ENCODE measurements around the gene ZNF70.

Gene ZNF70

DNA sequence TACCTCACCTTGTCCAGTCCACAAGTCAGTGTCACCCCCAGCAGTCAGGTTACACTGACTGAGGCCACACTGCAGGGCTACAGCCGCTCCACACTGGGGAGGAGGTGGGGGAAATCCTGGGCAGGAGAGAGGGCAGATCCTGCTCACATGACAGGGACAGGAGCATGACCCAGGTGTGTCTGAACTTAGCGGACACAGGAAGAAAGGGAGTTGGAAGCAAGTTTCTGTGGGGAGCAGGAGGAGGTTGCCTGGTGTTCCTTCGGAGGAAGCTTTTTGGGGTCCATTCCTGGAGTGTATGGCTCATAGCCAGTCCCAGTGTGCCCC lies 27.6 kb upstream of the ZNF70 start:
- DNase-seq, result no peak

DNA sequence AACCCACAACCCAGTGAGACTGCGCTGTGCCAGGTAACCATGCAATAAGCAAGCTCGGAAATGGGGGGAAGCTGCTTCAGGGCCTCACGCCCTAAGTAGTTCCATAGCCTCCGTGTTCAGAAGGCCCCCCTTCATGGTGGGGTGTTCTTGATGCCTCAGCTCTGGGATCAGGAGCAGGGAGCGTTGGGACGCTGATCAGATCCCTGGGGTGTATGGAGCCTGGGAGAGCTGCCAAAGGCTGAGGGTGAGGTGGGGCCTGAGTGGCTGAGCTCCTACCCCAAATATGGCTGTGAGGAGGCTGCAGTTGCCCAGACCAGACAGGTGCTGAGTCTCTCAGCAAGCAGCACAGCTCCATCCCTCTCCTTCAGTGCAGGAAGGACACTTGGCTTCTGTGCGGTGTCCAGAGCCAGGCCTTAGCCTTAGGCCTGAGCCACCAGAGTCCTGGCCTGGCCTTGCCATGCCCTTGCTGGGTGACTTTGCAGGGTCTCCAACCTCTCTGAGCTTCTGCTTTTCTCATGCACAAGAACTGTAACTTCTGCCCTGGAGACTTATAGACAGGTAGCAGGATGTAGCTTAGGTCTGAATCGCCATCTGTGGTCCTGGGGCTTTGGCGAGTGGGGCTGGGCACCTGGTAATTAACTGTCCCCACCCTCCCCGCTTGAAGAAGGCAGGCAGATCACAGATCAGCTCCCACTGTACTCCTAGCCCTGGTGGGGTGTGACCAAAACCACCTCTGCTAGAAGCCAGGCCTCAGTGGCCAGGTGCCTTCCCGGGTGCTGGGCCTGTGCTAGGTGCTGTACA lies 27.1 kb upstream of the ZNF70 start:
- DNase-seq, result no peak

DNA sequence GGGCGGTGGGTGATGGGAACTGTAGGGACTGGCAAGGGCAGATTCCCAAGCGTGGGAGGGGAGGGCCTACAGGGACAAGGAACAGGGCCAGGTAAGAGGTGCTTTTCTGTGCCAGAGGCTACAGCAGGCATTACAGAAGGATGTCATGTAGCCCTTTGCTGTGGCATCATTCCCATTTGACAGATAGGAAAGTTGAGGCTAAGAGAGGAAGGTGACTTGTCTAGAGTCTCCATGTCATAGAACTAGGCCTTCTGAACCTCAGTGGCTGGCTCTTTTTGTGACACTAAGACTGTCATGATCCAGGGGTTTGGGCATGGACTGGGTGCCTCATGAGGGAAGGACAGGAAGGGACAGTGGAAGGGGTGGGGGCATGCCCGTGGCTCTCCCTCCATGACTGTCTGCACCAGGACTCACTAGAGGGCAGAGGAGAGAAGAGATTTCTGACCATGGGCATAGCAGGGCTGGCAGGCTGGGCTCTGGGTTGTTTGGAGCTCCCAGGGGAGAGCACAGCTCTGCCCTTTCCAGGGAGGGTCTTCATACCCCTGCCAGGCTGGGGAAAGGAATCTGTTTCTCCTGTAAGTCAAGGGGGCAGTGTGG lies 25.0 kb upstream of the ZNF70 start:
- DNase-seq, result no peak

DNA sequence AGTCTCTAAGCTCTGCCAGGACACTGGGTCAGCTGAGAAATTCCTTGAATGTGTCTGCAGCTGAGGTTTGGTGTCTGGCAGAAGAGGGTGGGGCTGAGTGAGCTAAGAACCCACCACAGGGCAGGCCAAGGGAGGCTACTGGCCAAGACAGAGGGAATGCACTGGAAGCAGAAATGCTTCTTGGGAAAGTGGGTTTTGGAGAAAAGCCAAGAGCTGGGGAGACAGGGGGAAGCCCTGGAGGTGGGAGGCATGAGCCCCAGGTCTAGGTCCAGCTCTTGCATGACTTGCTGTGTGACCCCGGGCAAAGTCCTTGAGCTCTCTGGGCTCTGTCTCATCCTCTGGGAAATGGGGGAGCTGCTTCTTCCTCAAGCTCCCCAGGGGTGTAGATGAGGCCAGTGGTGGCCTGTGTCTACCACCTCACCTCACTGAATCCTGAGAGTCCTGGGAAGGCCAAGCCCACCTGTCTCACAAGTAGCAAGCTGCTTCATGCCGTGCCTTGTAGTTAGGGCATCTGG lies 24.1 kb upstream of the ZNF70 start:
- DNase-seq, result no peak

DNA sequence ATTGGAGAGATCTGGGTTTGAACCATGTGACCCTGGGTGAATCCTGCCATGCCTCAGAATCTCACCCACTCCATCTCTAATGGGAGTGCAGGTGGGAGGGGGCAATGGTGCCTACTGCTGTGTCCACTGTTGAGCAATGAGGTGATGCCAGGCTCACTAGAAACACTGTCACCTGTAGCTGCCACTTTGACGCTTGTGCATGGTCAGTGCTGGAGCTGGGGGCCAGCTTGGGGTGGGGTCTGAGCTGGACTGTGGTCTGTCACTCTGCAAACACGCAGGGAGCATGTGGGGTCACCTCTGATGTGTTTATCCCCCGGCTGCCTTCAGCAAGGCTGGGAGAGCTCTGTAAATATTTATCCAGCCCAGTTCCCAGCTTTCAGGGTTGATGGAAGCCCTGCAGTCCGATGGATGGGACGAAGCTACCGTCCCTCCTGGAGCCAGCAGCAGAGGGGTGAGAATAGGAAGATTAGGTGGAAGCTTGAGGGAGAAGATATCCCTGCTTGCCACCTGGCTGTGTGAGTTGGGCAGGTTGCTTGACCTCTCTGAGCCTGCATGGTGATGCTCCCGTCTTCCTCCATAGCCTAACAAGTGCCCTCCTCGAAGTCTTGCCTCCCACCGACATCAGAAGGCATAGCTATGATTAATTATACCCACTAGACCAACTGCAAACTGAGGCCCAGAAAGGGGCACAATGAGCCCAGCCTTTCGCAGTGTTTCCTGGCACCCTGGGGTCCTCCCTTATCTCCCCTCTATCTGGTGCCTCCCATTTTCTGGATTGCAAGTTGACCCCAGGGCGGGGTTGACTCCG lies 23.4 kb upstream of the ZNF70 start:
- no peak for DNase-seq

DNA sequence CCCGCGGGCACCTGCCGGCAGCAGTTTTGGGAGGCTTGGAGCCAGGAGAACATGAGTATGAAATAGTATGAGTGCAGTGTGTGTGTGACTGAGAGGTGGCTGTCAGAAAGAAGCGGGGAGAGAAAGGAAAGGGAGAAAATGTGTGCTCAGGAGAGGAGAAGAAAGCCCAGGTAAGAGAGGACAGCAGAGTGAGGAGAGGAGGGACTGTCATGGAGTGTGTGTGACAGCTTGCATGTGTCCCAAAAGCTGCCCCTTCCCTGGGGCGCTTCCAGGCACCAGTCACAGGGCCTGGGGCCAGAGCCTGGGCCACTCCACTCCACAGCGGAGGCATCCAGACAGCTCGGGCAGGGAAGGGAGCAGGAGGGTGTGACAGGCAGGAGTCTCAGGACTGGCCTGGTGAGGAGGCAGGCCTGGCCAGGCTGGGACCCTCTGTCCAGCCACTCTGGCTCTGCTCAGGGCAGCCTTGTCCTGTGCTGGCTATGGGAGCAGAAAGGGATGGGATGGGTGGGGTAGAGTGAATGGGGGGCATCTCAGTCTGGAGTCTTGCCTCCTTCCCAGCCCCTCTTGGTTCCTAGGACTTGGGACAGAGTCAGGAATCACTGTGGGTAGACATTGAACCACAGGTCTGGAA lies 22.7 kb upstream of the ZNF70 start:
- DNase-seq, result no peak

DNA sequence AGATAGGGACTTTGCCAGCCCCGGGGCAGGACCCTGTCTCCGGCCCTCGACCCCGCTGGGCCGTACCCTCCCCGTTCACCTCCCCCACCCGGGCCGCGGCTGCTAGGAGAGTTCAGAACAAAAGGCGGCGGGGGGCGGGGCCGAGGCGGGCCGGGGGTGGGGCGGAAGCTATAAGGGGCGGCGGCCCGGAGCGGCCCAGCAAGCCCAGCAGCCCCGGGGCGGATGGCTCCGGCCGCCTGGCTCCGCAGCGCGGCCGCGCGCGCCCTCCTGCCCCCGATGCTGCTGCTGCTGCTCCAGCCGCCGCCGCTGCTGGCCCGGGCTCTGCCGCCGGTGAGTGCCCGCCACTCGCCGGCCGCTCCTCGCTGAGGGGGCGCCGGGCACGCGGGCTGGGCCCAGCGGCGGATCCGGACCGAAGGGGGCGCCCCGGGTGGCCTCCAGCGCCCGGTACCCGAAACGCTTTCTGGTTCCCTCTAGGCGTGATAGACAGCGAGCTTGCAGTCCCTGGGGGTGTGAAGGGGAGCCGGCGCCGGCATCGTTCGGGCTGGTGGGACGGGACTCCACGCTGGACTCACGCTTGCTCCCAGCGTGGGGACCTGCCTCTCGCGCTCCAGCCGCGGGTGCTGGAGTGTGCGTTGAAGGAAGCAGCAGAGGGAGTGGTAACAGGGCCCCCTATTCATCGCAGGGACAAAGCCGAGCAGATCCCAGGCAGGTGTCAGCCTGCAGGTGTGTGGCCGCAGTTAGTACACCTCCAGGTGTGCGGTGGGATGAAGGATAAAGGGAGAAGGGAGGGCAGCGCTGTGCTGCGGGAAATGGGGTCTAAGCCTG lies 21.9 kb upstream of the ZNF70 start, which contains the start of gene MMP11:
Gene MMP11, plus strand, starts transcription at position 201 of the 825 bp plus-strand sequence. Its CDS starts 22 bp downstream, at position 223.
- peak; percentile 83 for DNase-seq

DNA sequence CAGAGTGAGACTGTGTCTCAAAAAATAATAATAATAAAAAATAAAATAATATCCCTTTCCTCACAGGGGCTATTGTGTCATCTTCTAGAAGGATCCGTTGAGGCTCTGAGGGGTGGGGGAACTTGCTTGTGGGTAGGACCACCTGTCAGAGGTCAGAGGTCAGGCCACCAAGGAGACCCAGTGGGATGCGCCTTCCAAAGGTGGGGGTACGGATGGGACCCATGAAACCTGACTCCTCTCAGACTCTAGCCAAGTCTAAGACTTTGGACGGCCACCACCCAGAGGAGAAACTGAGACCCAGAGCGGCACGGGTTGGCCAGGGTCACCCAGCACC lies 21.4 kb upstream of the ZNF70 start:
- DNase-seq, result no peak

DNA sequence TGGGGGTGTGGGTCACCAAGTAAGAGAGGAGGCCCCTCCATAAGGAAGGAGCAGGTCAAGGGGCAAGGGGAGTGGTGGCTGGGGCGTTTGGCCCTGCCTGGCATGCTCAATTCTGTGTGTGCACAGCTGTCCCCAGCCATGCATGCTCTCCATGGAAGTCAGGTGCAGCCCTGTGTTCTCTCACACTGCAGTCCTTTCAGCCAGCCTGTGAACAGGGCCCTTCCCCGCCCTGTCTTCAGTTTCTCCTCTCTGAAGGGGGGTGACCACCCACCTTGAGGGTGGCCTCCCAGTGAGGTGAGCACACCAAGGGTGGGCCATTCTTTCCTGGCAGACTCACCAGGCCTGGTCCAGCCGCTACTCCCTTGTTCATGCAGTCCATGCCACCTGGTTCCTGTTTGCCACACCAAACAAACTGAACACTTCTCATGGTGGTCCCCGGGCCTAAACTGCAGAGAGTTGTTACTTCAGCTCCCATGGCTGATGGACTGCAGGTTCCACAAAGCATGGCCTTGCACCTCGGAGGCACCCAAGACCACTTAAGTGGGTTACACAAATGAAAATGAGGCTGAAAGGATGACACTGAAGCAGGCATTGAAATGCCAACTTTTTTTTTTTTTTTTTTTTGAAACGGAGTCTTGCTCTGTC lies 18.5 kb upstream of the ZNF70 start:
- DNase-seq, result no peak

DNA sequence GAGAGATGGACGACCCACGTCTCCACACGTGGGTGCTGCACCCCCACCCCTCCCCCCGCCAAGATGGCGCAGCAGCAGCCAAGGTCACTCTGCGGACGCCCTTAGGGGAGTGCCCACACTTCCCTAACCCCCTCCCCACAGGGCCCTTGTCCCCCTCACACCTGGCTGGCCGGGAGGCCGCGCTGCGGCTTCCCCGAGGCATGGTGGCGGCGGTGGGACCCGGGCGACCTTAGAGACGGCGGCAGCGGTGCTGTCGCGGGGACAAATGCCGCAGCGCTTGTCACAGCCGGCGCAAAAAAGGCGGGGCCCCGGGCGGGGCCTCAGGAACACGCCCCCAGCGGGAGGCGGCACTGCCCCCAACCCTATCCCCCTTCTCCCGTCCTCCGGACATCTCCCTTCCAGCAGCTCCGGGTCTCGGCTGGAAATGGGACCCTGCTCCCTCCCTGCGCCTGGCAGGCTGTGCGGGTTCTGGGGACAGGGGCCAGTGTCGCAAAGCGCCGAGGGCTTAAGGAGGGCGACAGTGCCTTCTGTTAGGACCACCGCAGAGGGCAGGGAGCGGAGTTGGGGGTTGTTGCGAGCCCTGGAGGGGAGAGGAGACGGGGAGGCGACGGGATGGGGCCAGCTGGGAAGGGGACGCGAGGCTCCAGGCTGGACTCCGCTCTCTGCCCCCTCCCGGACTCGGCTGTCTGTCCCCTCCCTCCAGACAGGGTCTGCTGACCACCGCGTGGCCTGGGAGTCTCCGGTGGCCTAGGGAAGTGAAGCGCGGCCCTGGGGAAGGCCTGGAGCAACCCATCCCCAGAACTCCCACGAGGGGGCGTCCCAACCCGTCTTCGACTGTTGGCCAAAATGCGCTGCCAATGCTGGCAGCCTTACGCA lies 17.0 kb upstream of the ZNF70 start, which contains the start of gene CHCHD10:
Gene CHCHD10, minus strand, starts transcription at position 300 of the 876 bp plus-strand sequence. Its CDS starts 98 bp downstream, at position 202.
- peak; percentile 94 for DNase-seq

DNA sequence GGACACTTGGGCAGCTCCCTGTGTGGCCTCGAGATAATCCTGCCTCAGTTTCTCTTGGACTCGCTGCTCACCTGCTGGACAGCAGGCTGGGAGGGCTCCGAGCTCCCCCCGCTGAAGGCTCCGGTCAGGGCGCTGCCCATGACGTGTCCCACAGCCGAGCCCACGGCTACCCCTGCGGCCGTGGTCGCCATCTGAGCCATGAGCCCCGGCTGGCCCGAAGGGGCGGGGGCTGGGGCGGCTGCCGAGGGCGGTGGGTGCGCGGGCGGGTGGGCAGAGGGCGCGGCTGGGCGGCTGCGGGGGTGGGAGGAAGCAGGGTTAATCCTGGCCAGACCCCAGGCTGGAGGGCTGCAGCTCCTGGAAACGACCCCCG lies 16.4 kb upstream of the ZNF70 start:
- no peak for DNase-seq

DNA sequence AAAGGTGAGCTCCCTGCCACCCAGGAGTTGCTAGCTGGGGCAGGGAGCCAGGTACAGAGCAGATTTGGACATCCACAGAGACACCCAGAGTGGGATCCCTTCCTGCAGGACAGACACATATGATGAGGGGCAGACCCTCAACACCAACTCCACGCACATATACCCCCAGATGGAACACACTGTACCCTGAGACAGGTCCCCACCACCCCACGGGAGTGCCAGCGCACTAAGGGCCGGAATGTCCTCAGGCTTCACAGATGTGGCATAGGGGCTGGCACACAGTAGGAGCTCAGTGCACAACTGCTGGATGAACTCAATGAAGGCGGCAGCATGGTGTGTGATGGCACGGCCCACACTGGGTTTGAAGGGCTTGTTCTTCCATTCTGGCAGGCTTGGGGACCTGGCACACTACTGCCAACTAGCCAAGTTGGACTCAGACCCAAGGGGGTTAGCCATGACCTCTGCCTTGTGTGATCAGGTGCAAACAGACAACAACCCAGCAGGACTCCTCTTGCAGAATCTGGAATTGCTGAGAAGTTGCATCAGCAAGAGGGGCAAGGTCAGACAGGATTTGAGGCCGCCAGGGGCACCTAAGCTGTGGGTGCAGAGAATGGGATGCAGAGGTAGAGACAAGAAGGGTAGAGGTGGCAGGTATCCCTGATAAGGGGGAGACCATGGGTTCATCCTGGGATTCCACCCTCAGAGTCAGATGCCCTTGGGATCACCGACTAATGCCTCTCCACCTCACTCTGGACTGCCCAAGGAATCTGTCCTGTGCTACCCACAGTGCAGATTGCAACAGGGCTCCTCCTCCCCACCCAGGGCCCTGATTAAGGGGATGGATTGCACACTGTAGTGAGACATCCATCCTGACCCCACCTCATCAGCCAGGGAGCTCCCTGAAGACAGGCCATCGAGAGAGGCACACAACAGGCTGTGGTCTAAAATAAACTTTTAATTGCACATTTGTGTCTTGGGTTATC lies 14.3 kb upstream of the ZNF70 start:
- DNase-seq, result no peak

DNA sequence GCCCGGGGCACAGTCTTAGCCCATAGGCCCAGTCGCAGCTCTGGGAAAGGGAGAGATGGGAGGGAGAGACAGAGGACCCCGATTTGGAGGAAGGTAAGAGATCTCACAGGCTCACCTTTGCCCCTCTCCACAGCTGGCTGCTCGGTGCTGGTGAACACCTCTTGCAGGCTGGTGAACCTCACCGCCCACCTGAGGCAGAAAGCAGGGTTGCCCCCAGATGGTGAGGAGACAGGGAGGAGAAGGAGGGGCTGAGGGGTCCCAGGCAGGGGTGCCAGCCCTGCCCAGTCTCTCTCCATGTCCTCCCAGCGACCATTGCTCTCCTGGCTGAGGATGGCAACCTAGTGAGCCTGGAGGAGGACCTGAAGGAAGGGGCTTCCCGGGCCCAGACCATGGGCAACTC lies 13.0 kb upstream of the ZNF70 start:
- no peak for DNase-seq

DNA sequence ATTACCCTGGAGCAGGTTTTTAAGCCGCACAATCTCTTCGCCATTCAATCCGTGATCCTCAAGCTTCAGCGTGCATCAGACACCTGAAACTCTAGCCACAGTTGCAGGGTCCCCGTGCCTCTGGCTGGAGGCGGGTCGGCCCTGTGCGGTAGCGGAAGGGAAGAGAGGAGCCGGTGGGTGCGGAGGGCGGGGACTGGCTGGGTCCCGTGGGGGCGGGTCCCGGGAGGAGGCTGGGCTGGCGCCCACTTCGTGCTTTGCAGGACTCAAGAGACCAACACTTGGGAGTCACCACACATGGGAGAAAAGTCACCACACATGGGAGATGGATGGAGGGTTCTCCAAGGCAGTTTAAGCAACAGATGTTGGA lies 12.7 kb upstream of the ZNF70 start:
- peak; percentile 86 for DNase-seq

DNA sequence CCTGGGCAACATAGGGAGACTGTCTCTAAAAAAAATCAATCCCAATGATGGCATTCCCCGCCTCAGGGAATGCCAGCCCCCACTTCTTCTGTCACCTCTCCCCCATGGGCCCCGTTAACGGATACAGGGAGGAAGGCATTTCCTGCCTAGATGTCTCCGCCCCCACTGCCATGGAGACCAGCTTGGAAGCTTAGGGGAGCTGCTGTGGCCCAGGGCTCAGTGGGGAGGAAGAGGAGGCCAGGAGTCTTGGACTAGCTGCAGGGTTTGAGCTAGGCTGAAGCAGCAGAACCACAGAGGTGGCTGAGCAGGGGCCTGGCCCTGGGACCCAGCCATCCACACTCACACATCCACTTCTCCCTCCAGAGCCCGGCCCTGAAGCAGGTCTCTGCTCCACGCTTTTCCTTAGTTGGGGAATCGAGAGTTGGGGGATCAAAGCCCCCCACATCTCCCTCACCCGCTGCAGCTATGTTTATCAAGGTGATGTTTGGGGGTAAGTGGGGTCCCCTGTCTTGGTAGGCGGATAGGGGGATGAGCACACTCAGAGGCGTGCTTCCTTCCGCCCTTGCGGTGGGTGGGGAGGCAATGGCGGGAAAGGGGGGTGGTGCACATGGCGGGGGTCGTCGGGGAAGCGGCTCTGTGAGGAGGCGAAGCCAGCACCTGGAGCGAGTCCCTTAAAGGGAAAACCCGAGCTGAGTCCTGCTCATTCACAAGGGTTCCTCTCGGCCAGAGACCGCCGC lies 12.1 kb upstream of the ZNF70 start, which contains the start of gene C22orf15:
Gene C22orf15, plus strand, starts transcription at position 149 of the 737 bp plus-strand sequence. Its CDS starts 317 bp downstream, at position 466.
- DNase-seq, result no peak

DNA sequence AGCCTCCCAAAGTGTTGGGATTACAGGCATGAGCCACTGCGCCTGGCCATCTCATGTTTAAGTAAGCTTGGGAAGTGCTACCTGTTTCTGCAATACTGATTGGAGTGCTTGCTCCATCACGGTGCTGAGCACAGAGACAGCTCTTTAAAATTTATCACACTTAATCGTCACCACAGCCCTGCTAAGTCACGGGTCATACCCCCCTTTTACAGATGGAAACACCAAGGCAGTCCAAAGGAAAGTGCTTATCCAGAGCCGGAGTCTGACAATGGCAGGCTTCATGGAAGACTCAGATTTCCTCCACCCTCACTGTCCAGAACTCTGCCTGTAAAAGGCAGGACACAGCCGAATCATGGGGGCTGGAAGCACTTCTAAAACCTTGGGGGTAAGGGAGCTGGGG lies 9.1 kb upstream of the ZNF70 start:
- DNase-seq, result no peak

DNA sequence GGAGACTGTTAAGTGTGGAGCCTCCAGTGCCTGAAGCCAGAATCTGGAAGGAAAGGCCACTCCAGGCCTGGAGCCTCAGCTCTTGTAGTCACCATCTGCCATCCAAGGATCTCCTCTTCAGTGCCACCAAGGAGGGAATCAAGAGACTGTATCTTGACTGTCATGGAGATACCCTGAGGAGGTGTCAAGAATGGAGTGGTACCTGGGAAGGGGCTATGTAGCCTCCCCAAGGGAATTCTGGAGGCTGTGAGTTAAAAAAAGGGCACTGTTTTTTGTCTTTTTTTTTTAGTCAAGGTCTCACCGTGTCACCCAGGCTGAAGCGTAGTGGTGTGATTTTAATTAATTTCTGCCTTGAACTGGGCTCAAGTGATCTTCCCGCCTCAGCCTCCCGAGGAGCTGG lies 8.7 kb upstream of the ZNF70 start:
- no peak for DNase-seq

DNA sequence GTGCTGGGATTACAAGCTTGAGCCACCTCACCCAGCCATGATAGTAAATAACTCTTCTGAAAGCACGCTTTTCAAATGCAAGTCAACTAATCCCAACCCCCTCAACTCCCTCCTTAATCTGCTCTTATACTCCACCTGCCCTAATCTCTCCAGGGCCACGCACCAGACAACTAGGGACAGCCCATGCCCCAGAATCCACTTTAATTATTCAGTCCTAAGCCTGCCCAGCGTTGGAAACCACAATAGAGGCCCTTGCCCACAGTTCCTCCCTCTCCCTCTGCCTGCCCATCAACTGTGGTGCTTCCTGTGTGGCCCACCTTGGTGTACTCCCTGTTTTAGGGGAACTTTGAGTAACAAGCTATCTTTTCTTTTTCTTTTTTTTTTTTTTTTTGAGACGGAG lies 6.0 kb upstream of the ZNF70 start:
- DNase-seq, result no peak

DNA sequence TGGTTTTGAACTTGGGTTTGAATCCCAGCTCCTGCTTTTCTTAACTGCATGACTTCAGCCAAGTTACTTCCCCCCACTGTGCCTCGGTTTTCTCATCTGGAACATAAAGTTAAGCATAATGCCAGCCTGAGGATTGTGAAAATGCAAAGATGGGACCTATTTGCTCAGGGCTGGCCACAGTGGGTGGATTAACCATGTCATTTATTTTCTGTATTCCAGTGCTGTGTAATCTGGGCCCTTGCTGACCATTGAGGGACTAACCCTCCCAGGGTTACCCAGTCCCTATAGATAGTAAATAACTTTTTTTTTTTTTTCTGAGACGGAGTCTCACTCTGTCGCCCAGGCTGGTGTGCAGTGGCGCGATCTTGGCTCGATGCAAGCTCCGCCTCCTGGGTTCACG lies 4.8 kb upstream of the ZNF70 start:
- DNase-seq, result no peak
